IPS-11a (cell line): ENCODE results near the gene PLCH2.
"Not testable (repeated sequence)": the region's sequence is repeated elsewhere in the genome, so short reads cannot be mapped to it uniquely, and the experiment has no call there.

ENCODE experiments used
- H3K4me3 ChIP-seq: one replicate; pipeline ENCODE4 v1.5.1; 2013; ENCODE audit warnings: low read depth, low read length, control low read depth

Gene PLCH2

GRCh38 chr1:2442661-2443060, 33.4 kb upstream of the PLCH2 start:
- H3K4me3 ChIP-seq, result no peak overlapping the region

DNA sequence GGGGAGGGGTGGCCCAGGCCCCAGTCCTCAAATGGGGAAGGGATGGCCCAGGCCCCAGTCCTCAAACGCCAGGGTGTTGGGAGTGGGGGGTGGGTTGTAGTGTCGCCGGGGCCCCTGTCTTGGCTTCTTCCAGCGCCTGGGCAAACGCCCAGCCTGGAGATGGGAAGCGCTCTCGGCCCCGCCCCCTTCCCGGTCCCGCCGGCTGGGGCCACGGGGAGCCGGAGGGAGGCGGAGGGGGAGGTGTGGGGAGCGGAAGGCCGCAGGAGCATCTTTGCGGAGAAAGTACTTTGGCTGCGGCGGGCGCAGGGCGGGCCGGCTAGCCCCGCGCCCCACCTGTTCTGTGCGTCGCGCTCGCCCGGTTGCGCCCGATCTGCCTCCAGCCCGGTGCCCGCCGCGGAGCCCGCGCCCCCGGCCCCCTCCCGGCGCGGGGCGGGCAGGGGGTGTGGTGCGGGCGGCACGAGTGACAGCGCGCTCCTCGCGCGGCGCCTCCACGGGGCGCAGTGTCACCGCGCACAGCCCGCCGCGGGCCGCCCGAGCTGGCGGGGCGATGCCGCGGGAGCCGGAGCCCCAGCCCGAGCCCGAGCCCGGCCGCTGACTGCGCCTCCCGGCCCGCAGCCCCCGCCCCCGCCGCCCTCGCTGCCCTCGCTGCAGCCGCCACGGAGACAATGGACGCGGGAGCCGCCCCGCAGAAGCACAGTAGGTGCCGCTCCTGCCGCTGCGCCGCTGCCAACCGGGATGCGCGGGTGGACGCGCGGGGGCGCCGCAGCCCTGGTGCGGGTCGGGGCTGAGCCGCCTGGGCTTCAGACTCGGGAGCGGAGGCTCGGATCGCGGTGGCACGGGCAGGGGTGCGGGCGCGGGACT, 32.6 kb upstream of the PLCH2 start:
- H3K4me3 ChIP-seq, result no peak overlapping the region

GRCh38 chr1:2444138-2444591, 31.9 kb upstream of the PLCH2 start:
- no peak overlapping the region for H3K4me3 ChIP-seq

GRCh38 chr1:2445162-2445822, 30.8 kb upstream of the PLCH2 start:
- no peak overlapping the region for H3K4me3 ChIP-seq

GRCh38 chr1:2445823-2446215, 30.3 kb upstream of the PLCH2 start:
- no peak overlapping the region for H3K4me3 ChIP-seq

DNA sequence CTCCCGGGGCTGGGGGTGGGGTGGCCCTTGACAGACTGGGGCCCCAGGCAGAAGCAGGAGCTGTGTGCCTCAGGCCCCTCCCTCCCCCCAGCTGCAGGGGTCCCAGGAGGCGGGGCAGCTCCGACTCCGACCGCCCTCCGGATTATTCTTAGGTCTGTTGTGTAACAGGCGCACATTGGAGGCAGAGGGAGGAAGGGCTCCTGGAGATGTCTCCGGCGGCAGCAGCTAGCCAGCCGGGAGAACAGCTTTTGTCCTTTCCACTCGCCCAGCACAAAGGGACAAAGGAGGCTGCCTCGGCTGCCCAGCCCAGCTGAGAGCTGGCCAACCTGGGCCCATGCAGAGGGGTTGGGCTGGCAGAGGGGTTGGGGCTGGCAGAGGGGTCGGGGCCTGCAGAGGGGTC, 29.7 kb upstream of the PLCH2 start:
- no peak overlapping the region for H3K4me3 ChIP-seq

- no peak overlapping the region for H3K4me3 ChIP-seq
These were observed 29.2 kb upstream of the PLCH2 start for GRCh38 chr1:2446861-2447260.

GRCh38 chr1:2447276-2448097, 28.6 kb upstream of the PLCH2 start:
- no peak overlapping the region for H3K4me3 ChIP-seq

GRCh38 chr1:2448098-2448445, 28.0 kb upstream of the PLCH2 start:
- H3K4me3 ChIP-seq, result no peak overlapping the region

- no peak overlapping the region for H3K4me3 ChIP-seq
These were observed 26.2 kb upstream of the PLCH2 start for GRCh38 chr1:2449636-2450454.

DNA sequence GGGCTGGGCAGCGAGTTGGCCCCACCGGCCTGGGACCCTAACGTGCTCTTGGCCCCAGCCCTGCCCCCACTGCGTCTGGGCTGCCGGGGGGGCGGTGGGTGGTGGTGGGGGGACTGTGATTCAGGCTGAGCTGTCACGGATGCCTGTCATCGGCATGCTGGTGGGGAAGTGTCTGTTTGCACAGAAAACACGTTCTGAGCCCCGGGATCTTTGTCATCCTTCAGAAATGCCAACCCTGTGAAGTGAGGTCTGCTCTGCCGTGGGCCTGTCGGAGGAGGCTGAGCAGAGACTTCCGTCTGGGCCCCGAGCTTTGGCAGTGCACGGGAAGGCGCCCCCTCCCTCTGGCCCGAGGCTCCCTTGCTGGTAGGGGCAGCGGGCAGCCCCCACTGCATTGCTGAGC, 24.3 kb upstream of the PLCH2 start:
- H3K4me3 ChIP-seq, result no peak overlapping the region

GRCh38 chr1:2452201-2452931, 23.7 kb upstream of the PLCH2 start:
- H3K4me3 ChIP-seq, result no peak overlapping the region

GRCh38 chr1:2452932-2453315, 23.2 kb upstream of the PLCH2 start:
- H3K4me3 ChIP-seq, result no peak overlapping the region

- H3K4me3 ChIP-seq, result no peak overlapping the region
These were observed 21.9 kb upstream of the PLCH2 start for GRCh38 chr1:2454227-2454626.

DNA sequence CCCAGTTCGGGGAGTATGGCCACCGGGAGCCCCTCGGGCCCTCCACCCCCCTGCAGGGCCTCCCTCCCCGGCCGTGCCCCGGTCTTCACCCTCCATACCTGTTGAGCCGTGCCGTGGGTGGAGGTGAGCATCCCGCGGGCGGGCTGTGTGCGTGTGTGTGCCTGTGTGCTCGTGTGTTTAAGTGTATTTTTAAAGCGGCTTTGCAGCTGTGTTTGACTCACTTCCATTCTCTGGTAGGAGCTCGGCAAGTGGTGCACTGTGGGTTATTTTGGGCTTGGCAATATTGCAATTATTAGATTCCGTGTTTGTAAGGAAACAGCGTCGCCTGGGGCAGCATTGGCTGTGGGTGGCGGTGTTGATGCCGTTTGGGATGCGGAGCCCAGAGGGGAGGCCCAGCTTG, 20.3 kb upstream of the PLCH2 start:
- no peak overlapping the region for H3K4me3 ChIP-seq

GRCh38 chr1:2457444-2457843, 18.6 kb upstream of the PLCH2 start:
- no peak overlapping the region for H3K4me3 ChIP-seq

DNA sequence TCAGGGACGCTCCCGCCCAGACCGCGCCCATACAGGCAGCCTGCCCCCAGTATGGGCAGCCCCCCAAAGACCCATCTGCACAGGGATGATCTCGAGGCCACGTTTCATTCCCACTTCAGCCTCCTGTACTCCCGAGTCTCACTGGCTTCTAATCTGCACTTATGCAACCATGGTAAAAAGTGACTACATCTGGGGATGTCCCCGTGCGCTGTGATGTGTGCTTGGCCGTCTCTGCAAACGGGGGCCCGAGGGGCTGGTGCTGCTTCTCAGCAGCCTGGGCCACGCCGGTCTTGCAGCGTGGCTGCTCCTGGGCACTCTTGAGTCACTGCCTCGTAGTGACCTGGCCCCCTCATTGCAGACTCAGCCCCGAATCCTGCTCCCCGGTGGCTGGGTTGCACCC, 17.4 kb upstream of the PLCH2 start:
- H3K4me3 ChIP-seq, result no peak overlapping the region

DNA sequence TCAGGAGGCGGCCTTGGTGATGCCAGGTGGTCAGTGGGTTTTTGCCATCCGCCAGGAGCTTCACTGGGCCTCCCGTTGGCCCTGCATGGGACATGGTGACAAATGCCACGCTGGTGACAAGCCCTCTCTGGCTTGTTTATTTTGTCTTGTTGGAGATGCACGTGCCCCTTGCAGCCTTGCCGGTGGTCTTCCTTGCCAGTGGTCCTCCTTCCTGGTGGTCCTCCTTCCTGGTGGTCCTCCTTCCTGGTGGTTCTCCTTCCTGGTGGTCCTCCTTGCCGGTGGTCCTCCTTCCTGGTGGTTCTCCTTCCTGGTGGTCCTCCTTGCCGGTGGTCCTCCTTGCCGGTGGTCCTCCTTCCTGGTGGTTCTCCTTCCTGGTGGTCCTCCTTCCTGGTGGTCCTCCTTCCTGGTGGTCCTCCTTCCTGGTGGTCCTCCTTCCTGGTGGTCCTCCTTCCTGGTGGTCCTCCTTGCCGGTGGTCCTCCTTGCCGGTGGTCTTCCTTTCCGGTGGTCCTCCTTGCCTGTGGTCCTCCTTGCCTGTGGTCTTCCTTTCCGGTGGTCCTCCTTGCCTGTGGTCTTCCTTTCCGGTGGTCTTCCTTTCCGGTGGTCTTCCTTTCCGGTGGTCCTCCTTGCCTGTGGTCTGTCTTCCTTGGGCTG, 16.9 kb upstream of the PLCH2 start:
- not testable (repeated sequence) for H3K4me3 ChIP-seq

DNA sequence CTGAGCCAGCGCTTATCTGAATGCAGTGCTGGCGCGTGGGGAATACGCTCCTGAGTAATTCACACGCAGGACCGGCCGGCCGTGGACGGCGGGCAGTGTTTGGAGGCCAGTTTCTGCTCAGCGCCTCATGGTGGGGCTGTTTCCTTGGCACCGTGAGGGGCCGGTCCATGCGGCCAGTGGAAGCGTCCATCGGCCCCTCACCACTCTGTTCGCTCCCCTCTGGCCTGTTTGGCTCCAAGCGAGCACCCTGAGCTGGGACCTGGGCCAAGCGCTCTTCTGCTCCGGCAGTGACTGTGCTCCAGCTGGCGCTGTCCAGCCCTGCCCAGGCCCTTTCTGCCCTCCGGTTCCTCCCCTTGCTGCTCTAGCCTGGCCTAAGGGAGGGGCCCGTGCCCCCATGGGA, 16.3 kb upstream of the PLCH2 start:
- no peak overlapping the region for H3K4me3 ChIP-seq

DNA sequence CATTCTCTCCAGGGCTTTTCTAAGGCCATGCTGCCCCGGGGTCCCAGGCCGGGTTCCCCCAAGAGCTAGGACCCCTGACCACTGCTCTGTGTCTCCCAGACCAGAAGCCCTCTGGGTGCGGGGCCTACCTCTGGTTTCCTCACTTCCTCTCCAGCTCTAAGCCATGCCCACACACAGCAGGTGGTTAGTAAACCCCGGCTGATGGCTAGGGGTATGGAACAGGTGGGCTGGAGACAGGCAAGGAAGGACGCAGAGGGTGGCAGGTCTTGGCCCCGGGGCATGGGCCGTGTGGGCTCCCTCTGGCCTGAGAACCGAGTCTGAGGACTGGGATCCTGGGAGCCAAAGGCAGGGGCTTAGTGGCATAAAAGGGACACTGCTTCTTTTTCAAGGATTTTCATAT, 15.9 kb upstream of the PLCH2 start:
- no peak overlapping the region for H3K4me3 ChIP-seq
